Astrocyte (in vitro differentiated cells and primary cell): ENCODE results near the gene SHBG. TPM values are rescaled to one million over a fixed set of nuclear protein-coding genes. Genes with fewer than 3 reads are reported as not detected.
A peak's percentile ranks its signal among the peaks of the same experiment; 100 is the strongest.

Source experiments
- DNase-seq: peaks from one replicate; pipeline ENCODE4 v3.0.0-alpha.2; 2010; ENCODE audit warnings: low read depth
- FAIRE-seq: peaks from 2 replicates; lab custom pipeline; 2011; peaks lifted over from hg19 to GRCh38; lab: Jason Lieb, UNC
- H2AFZ ChIP-seq: 2 replicates; pipeline ENCODE4 v1.6.0; 2012; ENCODE audit warnings: low read depth, low read length, inconsistent platforms
- H3K27ac ChIP-seq: 2 replicates; pipeline ENCODE4 v1.5.1; 2011; ENCODE audit warnings: low read depth, low read length, inconsistent platforms
- H3K27me3 ChIP-seq: 2 replicates; pipeline ENCODE4 v1.6.0; 2011; ENCODE audit warnings: low read length, inconsistent platforms; ENCODE audit not compliant: insufficient read depth
- H3K36me3 ChIP-seq: 2 replicates; pipeline ENCODE4 v1.5.1; 2011; ENCODE audit warnings: low read length, inconsistent platforms; ENCODE audit not compliant: insufficient read depth
- H3K4me1 ChIP-seq: 2 replicates; pipeline ENCODE4 v1.5.1; 2011; ENCODE audit warnings: low read length, inconsistent platforms; ENCODE audit not compliant: insufficient read depth
- H3K4me2 ChIP-seq: 2 replicates; pipeline ENCODE4 v1.6.0; 2012; ENCODE audit warnings: low read length, inconsistent platforms
- H3K4me3 ChIP-seq: 2 replicates; pipeline ENCODE4 v1.5.1; 2011; ENCODE audit warnings: low read depth, mild to moderate bottlenecking, low read length, inconsistent platforms; ENCODE audit not compliant: insufficient read depth
- H3K79me2 ChIP-seq: 2 replicates; pipeline ENCODE4 v1.6.0; 2012; ENCODE audit warnings: mild to moderate bottlenecking, low read length, inconsistent platforms; ENCODE audit not compliant: insufficient read depth
- H3K9ac ChIP-seq: 2 replicates; pipeline ENCODE4 v1.6.0; 2012; ENCODE audit warnings: mild to moderate bottlenecking, low read length, inconsistent platforms
- H3K9me3 ChIP-seq: 2 replicates; pipeline ENCODE4 v1.5.1; 2012; ENCODE audit warnings: low read depth, mild to moderate bottlenecking, low read length, inconsistent platforms; ENCODE audit not compliant: insufficient read depth
- H4K20me1 ChIP-seq: 2 replicates; pipeline ENCODE4 v1.6.0; 2012; ENCODE audit warnings: low read length, inconsistent platforms; ENCODE audit not compliant: insufficient read depth
- H3K27ac Mint-ChIP-seq: one replicate; pipeline ENCODE4 v1.8.0; 2021; ENCODE audit warnings: mild to moderate bottlenecking, mixed read lengths; ENCODE audit not compliant: unreplicated experiment
- H3K27me3 Mint-ChIP-seq: one replicate; pipeline ENCODE4 v1.8.0; 2021; ENCODE audit warnings: low read depth, mixed read lengths; ENCODE audit not compliant: unreplicated experiment
- H3K36me3 Mint-ChIP-seq: one replicate; pipeline ENCODE4 v1.8.0; 2021; ENCODE audit warnings: low read depth, mixed read lengths; ENCODE audit not compliant: unreplicated experiment
- H3K4me1 Mint-ChIP-seq: one replicate; pipeline ENCODE4 v1.8.0; 2021; ENCODE audit warnings: low read depth, mixed read lengths; ENCODE audit not compliant: unreplicated experiment
- H3K4me3 Mint-ChIP-seq: one replicate; pipeline ENCODE4 v1.8.0; 2021; ENCODE audit warnings: mild to moderate bottlenecking, moderate library complexity, mixed read lengths; ENCODE audit not compliant: unreplicated experiment
- H3K9me3 Mint-ChIP-seq: one replicate; pipeline ENCODE4 v1.8.0; 2021; ENCODE audit warnings: mild to moderate bottlenecking, mixed read lengths; ENCODE audit not compliant: unreplicated experiment
- EZH2 ChIP-seq: IDR thresholded peaks from 2 replicates; pipeline ENCODE4 v1.6.1; 2012; ENCODE audit warnings: mild to moderate bottlenecking, low read length, inconsistent platforms; ENCODE audit not compliant: insufficient read depth
- total RNA-seq: library from RNA; stranded (reverse); gene quantifications from 2 replicates; pipeline ENCODE4 v1.2.1, GENCODE V29; 2021
- TF ChIP-seq, protein P1 (sequence below): IDR thresholded peaks from 2 replicates; pipeline ENCODE4 v1.5.1; 2011; ENCODE audit warnings: low read depth, mild to moderate bottlenecking, inconsistent platforms, low read length, moderate library complexity; ENCODE audit not compliant: insufficient read depth

The SHBG gene
- total RNA-seq, 1 donor from 2014 or later = 0.79 TPM

DNA sequence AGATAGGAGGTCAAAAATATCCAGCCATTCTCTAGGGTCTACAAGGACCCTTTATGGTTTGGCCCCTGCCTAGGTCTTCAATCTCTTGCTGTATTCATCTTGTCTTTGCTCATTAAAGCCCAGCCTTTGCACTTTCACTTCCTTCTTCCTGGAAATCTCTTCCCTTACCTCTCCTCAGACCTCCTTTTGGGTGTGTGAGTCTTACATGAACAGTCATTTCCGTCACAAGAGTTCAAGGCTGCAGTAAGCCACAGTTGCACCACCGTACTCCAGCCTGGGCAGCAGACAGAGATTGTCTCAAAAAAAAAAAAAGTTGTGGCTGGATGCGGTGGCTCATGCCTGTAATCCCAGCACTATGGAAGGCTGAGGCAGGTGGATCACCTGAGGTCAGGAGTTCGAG, 14.8 kb downstream of the SHBG start:
- Histone ChIP-seq H3K9ac (no peak overlapping the region), H4K20me1 (no peaks in the 10 kb centered on the region), H3K79me2 (no peaks in the 10 kb centered on the region), H3K4me1 (no peaks in the 10 kb centered on the region), H2AFZ (no peak overlapping the region), H3K4me2 (no peak overlapping the region), H3K36me3 (no peaks in the 10 kb centered on the region), H3K4me3 (no peak overlapping the region), H3K9me3 (no peaks in the 10 kb centered on the region), H3K27me3 (peaks cover 4% of the 10 kb centered on the region), H3K27ac (no peak overlapping the region)
- peaks cover 25% of the 10 kb centered on the region for H3K27me3 Mint-ChIP-seq
- H3K4me1 Mint-ChIP-seq = no peaks in the 10 kb centered on the region
- H3K4me3 Mint-ChIP-seq = no peak overlapping the region
- H3K27ac Mint-ChIP-seq = no peak overlapping the region
- FAIRE-seq (no peak), DNase-seq (no peak)
- peaks cover 2% of the 10 kb centered on the region for H3K36me3 Mint-ChIP-seq
- H3K9me3 Mint-ChIP-seq = peaks cover 4% of the 10 kb centered on the region
- TF ChIP-seq EZH2 = no peak
- TF ChIP-seq, protein P1, sequence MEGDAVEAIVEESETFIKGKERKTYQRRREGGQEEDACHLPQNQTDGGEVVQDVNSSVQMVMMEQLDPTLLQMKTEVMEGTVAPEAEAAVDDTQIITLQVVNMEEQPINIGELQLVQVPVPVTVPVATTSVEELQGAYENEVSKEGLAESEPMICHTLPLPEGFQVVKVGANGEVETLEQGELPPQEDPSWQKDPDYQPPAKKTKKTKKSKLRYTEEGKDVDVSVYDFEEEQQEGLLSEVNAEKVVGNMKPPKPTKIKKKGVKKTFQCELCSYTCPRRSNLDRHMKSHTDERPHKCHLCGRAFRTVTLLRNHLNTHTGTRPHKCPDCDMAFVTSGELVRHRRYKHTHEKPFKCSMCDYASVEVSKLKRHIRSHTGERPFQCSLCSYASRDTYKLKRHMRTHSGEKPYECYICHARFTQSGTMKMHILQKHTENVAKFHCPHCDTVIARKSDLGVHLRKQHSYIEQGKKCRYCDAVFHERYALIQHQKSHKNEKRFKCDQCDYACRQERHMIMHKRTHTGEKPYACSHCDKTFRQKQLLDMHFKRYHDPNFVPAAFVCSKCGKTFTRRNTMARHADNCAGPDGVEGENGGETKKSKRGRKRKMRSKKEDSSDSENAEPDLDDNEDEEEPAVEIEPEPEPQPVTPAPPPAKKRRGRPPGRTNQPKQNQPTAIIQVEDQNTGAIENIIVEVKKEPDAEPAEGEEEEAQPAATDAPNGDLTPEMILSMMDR = no peak

DNA sequence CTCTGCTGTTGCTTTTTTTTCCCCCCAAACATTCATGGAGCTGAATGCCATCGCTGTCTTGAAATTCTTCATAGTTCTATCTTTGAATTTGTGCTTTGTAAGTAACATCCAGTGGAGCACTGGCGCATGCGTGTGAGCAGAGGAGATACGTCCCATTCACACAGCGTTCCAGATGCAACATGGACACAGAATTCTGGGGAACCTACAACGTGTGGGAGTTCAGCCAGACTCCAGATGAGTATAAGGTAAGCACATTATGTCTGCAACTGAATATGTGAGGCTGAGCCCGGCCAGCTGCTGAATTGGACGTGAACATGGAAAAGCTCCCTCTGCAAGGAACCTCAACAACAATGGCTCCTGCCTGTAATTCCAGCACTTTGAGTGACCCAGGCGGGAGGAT, 16.5 kb downstream of the SHBG start:
- Mint-ChIP-seq H3K4me1 (no peaks in the 10 kb centered on the region), H3K27me3 (peaks cover 38% of the 10 kb centered on the region), H3K4me3 (no peak overlapping the region), H3K36me3 (peaks cover 2% of the 10 kb centered on the region), H3K9me3 (peaks cover 4% of the 10 kb centered on the region), H3K27ac (no peak overlapping the region)
- Histone ChIP-seq H3K9ac (no peak overlapping the region), H3K36me3 (no peaks in the 10 kb centered on the region), H3K4me3 (no peak overlapping the region), H3K27ac (no peak overlapping the region), H3K9me3 (no peaks in the 10 kb centered on the region), H3K79me2 (no peaks in the 10 kb centered on the region), H4K20me1 (no peaks in the 10 kb centered on the region), H3K27me3 (peaks cover 16% of the 10 kb centered on the region), H3K4me1 (peaks cover 4% of the 10 kb centered on the region), H2AFZ (no peak overlapping the region), H3K4me2 (no peak overlapping the region)
- FAIRE-seq (no peak), DNase-seq (no peak)
- no peak for TF ChIP-seq EZH2
- TF ChIP-seq, protein P1 = no peak

DNA sequence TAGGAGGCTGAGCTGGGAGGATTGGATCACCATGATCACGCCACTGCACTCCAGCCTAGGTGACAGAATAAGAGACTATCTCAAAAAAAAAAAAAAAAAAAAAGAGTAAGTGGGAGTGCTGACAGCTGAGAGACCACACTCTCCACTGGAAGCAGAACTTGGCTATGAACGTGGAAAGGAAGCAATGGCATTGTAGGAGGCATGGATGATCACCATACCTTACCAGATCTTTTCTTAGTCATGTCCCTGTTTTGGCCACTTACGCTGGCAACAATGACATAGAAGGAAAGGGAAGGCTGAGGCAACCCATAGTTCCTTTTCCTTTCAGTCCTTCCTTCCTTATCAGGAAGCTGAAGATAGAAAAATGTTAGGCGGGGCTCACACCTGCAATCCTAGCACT, 17.1 kb downstream of the SHBG start:
- no peak for TF ChIP-seq EZH2
- TF ChIP-seq, protein P1 = no peak
- FAIRE-seq = no peak
- no peaks in the 10 kb centered on the region for H3K9me3 Mint-ChIP-seq

More for the DNA sequence above, 17.1 kb downstream of the SHBG start:
- peak overlapping the region; percentile 9 for H3K4me3 Mint-ChIP-seq
- no peaks in the 10 kb centered on the region for H3K4me1 Mint-ChIP-seq
- no peak overlapping the region for H3K27ac Mint-ChIP-seq
- Histone ChIP-seq H3K79me2 (no peaks in the 10 kb centered on the region), H3K4me1 (peaks cover 8% of the 10 kb centered on the region), H3K4me3 (no peak overlapping the region), H3K4me2 (no peak overlapping the region), H3K9me3 (no peaks in the 10 kb centered on the region), H3K9ac (no peak overlapping the region), H3K27me3 (peaks cover 21% of the 10 kb centered on the region), H4K20me1 (no peaks in the 10 kb centered on the region), H3K36me3 (no peaks in the 10 kb centered on the region), H3K27ac (no peak overlapping the region), H2AFZ (no peak overlapping the region)
- peaks cover 34% of the 10 kb centered on the region for H3K27me3 Mint-ChIP-seq
- no peak for DNase-seq
- H3K36me3 Mint-ChIP-seq = no peaks in the 10 kb centered on the region
